ENCODE data around the gene CAMK2B.

GRCh38 chr7:44313621-44314031, 11.8 kb downstream of the CAMK2B start:
- TF ChIP-seq REST (IDR thresholded peaks at IDR 0.05; ENCODE audit: insufficient read depth in 1 of 2, low read depth in 2 of 2, low read length in 2 of 2): no peak
- no peak for TF ChIP-seq POLR2AphosphoS5 (IDR thresholded peaks at IDR 0.05; ENCODE audit: low read depth, low read length)
- no peak for TF ChIP-seq SIN3A (IDR thresholded peaks at IDR 0.05; ENCODE audit: borderline replicate concordance, insufficient read depth, low read length)

Data from PFSK-1 (cell line).